ENCODE results near the gene HIC1. TPM values are rescaled to one million over a fixed set of nuclear protein-coding genes. Genes with fewer than 3 reads are reported as not detected.

The HIC1 gene
- total and polyA plus RNA-seq, 9 of the 15 experiments (the other 6 are each of a cell fraction or from before 2014, with no cell fraction given), result 0.01 to 2.5 (median 0.18) TPM

GRCh38 chr17:2060681-2061440 is 6.0 kb downstream of the HIC1 start (continued):
- no peak for TF ChIP-seq TFAP4 (CRISPR knock-in tag; IDR thresholded peaks at IDR 0.05; ENCODE audit: borderline replicate concordance)
- no peak for TF ChIP-seq CHD7 (IDR thresholded peaks at IDR 0.05; ENCODE audit: low read depth, low read length)
- TF ChIP-seq NFIX (CRISPR knock-in tag; IDR thresholded peaks at IDR 0.05; ENCODE audit: low read depth), result no peak
- no peak for TF ChIP-seq ESRRA (IDR thresholded peaks at IDR 0.05; ENCODE audit: borderline replicate concordance, low read depth)
- no peak for TF ChIP-seq NBN (IDR thresholded peaks at IDR 0.05; ENCODE audit: low read depth)
- no peak for TF ChIP-seq ZHX1 (conservative IDR thresholded peaks at IDR 0.05; ENCODE audit: low read length)

Measured in K562 (cell line).